PFSK-1 (cell line): ENCODE measurements around the gene AKAP6.

Experiments
- POLR2AphosphoS5 ChIP-seq: IDR thresholded peaks from 2 replicates; pipeline ENCODE4 v1.6.1; 2012; ENCODE audit warnings: low read depth, mild to moderate bottlenecking, control low read depth, low read length, moderate library complexity
- SIN3A ChIP-seq: IDR thresholded peaks from 2 replicates; pipeline ENCODE4 v1.6.1; 2012; ENCODE audit warnings: mild to moderate bottlenecking, low read length, moderate library complexity, borderline replicate concordance; ENCODE audit not compliant: insufficient read depth

DNA sequence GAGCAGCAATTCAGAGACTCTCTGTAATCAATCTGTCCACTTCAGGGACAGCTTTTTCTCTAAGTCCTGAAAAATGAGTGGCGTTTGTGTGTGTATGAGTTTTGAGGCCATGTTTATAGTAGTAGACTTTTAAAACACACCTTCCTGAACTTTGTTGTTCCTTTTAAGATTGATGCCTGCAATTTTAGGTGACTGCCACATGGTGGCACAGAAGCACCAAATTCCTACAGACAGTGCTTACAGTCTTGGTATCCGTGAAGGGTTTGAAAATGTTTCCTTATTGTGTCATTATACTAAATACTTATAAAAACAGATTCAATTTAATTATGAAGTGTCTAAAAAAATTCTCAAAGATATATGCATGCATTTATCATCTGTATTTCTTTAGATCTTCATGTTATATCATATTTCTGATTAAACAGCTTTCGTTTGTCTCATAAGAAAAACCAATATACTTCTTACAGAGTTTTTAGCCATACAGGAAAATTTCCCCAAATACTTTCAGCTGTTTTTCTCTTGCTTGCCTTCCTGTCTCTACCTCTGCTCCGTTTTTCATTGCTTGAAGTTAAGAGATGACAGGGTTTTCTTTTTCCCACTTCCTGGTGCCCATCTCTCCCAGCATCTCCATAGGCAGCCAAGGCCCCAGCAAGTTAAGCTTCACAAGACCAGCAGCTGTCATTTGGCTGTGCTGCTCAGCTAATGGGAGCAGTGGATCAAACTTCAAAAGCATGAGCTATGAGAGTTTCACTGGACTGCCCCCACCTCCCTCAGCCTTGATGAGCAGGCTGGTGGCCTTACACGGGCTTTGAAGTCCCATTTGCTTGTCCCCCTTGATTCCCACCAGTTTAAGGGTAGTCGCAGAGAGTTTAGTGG is 259.6 kb downstream of the AKAP6 start:
- TF ChIP-seq POLR2AphosphoS5: no peak
- TF ChIP-seq SIN3A: no peak
